HG02798 (cell line): ENCODE results near the gene SLC22A5.
"Not testable (repeated sequence)": the region's sequence is repeated elsewhere in the genome, so short reads cannot be mapped to it uniquely, and the experiment has no call there.

ENCODE experiments used
- ATAC-seq: cut with Tn5 transposase; IDR thresholded peaks from one replicate; pipeline ENCODE4 v1.9.1; 2021; ENCODE audit warnings: mild to moderate bottlenecking; ENCODE audit not compliant: unreplicated experiment, poor library complexity

SLC22A5 gene

DNA sequence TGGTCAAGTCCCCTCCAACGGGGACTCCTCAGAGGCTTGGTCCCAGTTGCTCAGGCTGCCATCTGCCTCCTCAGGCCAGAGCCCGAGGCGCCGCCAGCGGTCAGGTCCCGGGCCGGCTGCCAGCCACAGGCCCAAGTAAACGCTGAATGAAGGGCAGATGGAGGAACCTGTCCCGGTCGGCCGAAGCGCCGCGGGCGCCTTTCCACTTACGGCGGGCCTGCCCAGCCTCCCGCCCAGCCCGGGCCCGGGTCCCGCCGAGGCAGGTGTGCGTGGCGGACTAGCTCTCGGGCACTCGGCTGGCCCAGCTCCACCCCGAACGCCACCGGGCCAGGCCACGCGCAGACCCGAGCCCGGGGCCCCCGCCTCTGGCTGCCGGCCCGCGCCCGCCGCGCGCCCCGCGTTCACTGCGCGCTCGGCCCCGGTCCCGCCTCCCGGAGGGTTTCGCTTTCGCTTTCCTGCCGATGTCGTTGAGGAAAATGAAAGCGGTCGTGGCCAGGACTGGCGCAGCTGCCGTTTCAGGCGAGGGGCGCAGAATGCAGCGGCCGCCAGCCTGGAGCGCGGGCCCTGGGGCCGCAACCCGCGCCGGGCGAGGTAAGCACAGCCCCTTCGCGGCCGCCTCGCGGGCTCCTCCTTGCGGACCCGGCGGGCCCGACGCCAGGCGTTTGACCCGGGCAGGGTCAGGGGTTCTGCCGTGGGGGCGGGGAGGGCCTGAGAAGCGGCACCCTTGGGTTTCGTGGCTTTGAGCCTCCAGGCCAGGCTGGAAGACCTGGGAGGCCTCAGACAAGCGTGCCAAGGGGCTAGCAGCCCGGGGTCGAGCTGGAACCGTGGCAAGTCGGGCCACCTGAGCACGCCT is 41.2 kb downstream of the SLC22A5 start:
- peak; percentile 78 for ATAC-seq

- no peak for ATAC-seq
Measured at GRCh38 chr5:132411304-132412013, 41.9 kb downstream of the SLC22A5 start.

- ATAC-seq, result no peak
Measured at GRCh38 chr5:132413567-132413966, 44.1 kb downstream of the SLC22A5 start.

DNA sequence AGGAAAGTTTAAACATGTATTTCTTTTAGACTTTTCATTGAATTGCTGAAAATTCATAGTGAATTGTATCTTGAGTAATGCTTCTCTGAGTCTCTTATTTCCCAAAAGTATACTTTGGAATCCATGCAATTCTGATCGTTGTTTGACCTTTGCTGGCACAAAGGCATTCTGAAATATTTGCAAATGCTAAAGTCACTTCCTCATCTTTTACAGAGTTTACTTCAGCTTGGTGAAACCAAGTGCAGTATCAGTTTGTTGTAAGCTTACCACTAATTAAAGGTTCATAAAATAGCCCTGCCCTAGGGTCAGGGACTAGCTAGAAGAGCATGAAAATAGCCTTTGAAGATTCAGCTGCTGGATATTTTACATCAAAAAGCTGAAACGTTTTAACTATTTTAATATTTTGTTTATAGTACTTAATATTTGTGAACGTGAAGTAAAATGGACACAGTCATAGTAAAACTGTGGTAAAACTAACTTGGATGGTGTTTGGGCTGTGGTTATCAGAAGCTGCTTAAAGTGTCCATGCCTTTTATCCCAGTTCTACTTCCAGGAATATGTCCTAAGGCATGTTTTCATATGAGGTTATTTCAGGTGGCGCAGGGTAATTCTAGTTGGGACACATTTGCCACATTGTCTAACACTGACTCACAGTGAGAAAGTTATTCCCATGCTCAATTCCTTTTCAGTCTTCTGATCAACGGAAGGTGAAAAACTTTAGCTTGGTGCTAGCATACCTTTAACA is 45.3 kb downstream of the SLC22A5 start:
- ATAC-seq, result peak; percentile 18

DNA sequence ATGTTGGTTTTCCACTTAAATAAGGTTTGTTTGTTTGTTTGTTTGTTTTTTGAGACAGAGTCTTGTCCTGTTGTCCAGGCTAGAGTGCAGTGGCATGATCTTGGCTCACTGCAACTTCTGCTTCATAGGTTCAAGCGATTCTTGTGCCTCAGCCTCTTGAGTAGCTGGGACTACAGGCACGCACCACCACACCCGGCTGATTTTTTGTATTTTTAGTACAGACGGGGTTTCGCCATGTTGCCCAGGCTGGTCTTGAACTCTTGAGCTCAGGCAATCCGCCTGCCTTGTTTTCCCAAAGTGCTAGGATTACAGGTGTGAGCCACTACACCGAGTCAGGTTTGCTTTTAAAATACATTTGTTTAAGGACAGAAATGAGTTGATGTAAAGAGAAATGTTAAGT is 46.0 kb downstream of the SLC22A5 start:
- ATAC-seq, result not testable (repeated sequence)

DNA sequence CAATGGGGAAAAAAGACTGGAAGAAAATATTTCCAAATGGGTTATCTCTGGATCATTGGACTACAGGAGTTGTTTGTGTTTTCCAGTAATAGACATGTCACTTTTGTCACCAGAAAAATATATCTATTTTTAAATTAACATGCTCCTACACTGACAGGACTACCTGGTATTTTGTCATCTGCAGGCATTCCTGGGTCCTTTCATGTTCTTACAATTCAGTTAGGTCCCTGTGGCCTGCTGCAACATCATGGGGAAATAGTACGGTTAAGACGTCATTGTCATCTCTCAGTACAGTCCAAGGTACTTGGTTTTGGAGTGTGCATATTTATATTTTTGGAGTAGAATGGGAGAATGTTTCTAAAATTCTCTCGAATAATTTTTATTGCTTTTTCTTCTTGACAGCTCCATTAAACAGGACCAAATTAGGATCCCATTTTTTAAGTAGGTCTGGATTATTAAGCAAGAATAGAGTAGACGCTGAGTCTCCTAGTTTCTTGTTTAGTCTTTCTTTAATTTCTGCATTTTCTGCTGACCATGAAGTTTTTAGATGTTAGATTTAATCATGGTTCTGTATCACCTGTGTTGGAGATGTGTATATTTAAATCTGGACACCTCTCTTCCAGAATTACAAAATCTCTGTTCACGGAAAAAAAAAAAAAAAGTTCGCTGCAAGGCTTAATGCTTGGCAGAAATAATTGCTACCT is 46.9 kb downstream of the SLC22A5 start:
- no peak for ATAC-seq

- ATAC-seq, result no peak
Measured at GRCh38 chr5:132417010-132417439, 47.5 kb downstream of the SLC22A5 start.

DNA sequence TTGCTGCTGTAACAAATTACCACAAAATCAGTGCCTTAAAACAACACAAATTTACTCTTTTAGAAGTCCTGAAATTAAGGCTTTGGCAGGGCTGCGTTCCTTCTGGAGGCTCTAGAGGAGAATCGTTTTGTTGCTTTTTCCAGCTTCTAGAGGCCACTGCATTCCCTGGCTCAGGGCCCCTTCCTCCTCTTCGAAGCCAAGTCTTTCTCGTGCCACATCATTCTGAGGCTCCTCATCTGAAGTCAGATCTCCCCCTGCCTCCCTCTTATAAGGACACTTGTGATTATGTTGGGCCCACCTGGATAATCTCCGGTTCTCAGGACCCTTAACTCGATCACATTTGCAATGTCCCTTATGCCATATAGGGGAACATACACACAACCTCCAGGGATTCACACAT is 48.0 kb downstream of the SLC22A5 start:
- no peak for ATAC-seq

DNA sequence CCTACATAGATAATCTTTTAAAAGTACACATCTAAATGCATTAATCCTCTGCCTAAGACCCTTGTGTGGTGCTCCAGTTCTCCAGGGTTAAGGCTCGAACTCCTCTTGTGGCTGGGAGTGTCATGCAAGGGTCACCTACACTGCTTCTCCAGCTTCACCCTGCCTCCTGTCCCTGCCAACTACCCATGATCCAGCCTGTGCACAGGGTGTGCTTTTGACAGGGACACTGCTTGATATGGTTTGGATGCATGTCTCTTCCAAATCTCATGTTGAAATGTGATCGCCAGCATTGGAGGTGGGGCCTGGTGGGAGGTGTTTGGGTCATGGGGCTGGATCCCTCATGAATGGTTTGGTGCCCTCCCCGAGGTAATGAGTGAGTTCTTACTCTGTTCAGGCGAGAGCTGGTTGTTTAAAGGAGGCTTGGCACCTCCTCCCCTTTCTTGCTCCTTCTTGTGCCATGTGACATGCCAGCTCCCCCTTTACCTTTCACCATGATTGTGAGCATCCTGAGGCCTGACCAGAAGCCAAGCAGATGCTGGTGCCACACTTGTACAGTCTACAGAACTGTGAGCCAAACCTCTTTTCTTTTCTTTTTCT is 48.5 kb downstream of the SLC22A5 start:
- ATAC-seq, result no peak

DNA sequence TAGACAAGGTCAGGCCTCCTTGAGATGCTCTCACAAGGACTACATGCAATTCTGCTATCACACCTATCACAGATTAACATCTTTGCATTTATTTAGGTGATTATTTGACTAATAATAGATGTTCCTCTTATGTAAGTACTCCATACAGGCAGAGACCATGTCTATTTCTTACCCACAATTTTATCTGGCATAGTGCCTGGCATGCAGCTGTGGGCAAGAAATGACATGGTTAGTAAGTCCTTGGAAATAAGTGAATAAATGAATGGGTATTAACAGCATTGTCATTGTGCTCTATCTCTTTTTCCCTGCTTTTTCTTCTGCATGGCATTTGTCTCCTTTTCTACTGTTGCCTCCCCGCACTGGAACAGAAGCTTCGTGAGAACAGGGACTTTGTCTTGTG is 49.4 kb downstream of the SLC22A5 start:
- no peak for ATAC-seq

DNA sequence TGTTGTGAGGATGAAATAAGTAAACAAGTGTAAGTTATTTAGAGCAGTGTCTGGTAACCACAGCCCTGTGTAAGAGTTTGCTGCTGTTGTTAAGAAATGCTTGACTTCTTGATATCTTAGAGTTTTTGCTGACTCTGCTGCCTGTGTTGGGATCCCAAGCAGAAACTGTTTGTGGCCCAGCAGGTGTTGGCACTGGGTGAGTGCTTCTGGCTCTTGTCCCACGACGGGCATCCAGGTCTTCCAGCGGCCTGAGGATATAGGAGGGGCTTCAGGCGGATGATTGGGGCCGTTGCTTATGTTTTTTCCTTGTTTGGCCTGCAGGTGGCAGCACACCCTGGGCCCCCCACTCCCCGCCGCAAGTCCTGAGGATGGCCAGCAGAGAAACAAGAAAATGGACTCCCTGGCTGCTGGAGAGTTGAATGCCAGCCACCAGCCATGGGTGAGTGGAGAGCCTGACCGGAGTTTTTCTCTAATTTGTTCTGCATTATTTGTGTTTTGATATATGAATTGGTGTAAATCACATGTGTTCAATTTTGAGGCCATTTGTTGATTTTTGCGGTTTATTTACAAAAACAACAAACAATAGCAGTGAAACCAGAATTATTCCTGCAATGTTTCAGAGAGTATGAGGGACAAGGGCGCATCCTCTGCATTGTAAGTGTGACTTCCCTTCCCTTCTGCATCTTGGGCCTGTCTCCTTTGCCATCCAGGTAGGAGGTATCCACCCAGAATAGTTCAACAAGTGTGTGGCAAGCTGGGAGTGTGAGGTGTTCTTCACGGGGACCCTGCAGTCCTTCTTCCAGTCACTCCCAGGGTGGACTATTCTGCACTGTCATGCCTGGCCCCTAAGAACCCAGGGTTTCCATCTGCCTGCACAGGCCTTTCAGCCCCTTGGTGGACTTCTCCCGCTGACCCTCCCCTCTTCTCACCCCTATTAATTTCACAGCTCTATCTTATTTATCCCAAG is 50.3 kb downstream of the SLC22A5 start:
- ATAC-seq, result no peak

DNA sequence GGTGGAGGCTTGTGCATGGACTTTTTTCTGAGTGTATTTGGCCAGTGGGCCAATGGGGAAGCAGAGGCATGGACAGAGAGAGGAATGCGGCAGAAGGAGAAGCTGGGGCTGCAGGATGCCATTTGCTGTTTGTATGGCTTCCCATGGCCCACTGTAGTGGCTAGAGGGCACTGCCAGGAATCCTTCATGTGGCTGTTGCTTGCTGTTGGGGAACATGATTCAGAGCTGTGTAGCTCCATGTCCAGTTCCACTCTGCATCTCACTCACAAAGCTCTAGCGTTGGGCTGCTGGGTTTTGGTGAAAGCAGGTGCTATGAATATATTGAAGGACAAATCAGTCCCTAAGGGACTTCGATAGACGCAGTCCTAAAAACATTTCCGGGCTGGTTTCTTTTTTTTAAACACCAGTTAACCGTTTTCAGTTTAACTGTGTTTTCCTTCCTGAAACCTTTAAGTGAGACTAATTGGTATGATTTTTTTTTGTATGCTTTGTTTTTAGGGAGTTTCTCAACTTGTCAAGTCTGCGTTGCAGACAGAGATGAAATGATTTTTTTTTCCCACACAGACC is 51.3 kb downstream of the SLC22A5 start:
- peak; percentile 42 for ATAC-seq

- no peak for ATAC-seq
Measured at GRCh38 chr5:132421462-132421861, 52.0 kb downstream of the SLC22A5 start.

GRCh38 chr5:132422720-132423437 is 53.4 kb downstream of the SLC22A5 start:
- peak; percentile 42 for ATAC-seq

DNA sequence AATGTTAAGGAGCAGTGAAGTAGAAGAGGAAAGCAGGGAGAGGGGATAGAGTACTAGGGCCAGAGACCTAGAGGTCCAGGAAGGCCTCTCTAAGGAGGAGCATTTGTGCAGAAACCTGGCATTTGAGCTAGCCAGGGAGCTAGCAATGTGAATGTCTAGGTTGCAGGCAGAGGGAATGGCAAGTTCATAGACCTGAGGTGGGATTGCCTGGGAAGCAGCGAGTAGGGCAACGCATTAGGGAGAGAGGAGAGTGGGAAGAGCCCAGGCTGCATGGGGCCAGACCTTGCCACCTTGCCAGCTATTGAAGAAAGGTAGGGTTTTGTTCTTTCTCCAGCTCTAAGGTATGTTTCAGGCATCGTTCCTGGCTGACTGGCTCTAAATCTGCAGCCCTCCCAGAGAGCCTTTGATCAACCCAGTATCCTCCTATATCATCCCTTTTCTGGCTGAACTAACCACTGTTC is 54.0 kb downstream of the SLC22A5 start:
- no peak for ATAC-seq

GRCh38 chr5:132424167-132424880 is 54.8 kb downstream of the SLC22A5 start:
- ATAC-seq, result no peak
